Parathyroid adenoma (tissue), 2 donors: ENCODE measurements around the gene LYZL1.
"Not testable (repeated sequence)": the region's sequence is repeated elsewhere in the genome, so short reads cannot be mapped to it uniquely, and the experiment has no call there.

Experiments used
- H2AFZ ChIP-seq: fragments of 300-600 bp; sonication (generic); one replicate; pipeline ENCODE4 v1.7.0; 2017; ENCODE audit warnings: antibody characterized with exemption, mild to moderate bottlenecking
- H3K27ac ChIP-seq: fragments of 300-600 bp; sonication (generic); one replicate; pipeline ENCODE4 v1.7.0; 2017
- H3K27me3 ChIP-seq: fragments of 300-600 bp; sonication (generic); one replicate; pipeline ENCODE4 v1.7.0; 2017; ENCODE audit warnings: low read length; ENCODE audit not compliant: control insufficient read depth, insufficient read depth
- H3K36me3 ChIP-seq: fragments of 300-600 bp; sonication (generic); one replicate; pipeline ENCODE4 v1.7.0; 2017; ENCODE audit warnings: low read length; ENCODE audit not compliant: control insufficient read depth, insufficient read depth
- H3K4me1 ChIP-seq: fragments of 300-600 bp; sonication (generic); one replicate; pipeline ENCODE4 v1.7.0; 2017; ENCODE audit warnings: control low read depth
- H3K4me2 ChIP-seq: fragments of 300-600 bp; sonication (generic); one replicate; pipeline ENCODE4 v1.7.0; 2017; ENCODE audit warnings: low read length
- H3K4me3 ChIP-seq: fragments of 300-600 bp; sonication (generic); one replicate; pipeline ENCODE4 v1.7.0; 2017; ENCODE audit warnings: low read depth, low read length
- H3K79me2 ChIP-seq: fragments of 300-600 bp; sonication (generic); one replicate; pipeline ENCODE4 v1.7.0; 2017; ENCODE audit warnings: control low read depth
- H3K9ac ChIP-seq: fragments of 300-600 bp; sonication (generic); one replicate; pipeline ENCODE4 v1.7.0; 2017; ENCODE audit warnings: mild to moderate bottlenecking
- H3K9me3 ChIP-seq: fragments of 300-600 bp; sonication (generic); one replicate; pipeline ENCODE4 v1.7.0; 2017; ENCODE audit warnings: low read length; ENCODE audit not compliant: control insufficient read depth
- CTCF ChIP-seq: fragments of 300-600 bp; sonication (generic); IDR thresholded peaks from one replicate; pipeline ENCODE4 v1.7.0; 2017; ENCODE audit warnings: antibody characterized with exemption, mild to moderate bottlenecking
- donor health status: primary hyperparathyroidism.

LYZL1 gene

GRCh38 chr10:29309465-29309864 is 20.6 kb downstream of the LYZL1 start:
- Histone ChIP-seq H3K79me2 (no peaks in the 10 kb centered on the region), H3K27me3 (no peaks in the 10 kb centered on the region), H3K4me1 (peaks cover 18% of the 10 kb centered on the region), H3K9ac (no peak overlapping the region), H3K4me2 (no peak overlapping the region), H3K36me3 (no peaks in the 10 kb centered on the region), H3K4me3 (no peak overlapping the region), H3K27ac (no peak overlapping the region), H2AFZ (peak overlapping the region; percentile 82), H3K9me3 (no peaks in the 10 kb centered on the region)
- TF ChIP-seq CTCF: no peak

GRCh38 chr10:29310463-29310862 is 21.6 kb downstream of the LYZL1 start:
- Histone ChIP-seq H3K4me1 (peaks cover 12% of the 10 kb centered on the region), H2AFZ (peak overlapping the region; percentile 82), H3K27ac (peak overlapping the region; percentile 64)
- not testable (repeated sequence) for H3K79me2 ChIP-seq, H3K4me3 ChIP-seq, H3K9ac ChIP-seq, H3K36me3 ChIP-seq, H3K4me2 ChIP-seq, H3K9me3 ChIP-seq, H3K27me3 ChIP-seq

GRCh38 chr10:29313071-29313470 is 24.2 kb downstream of the LYZL1 start:
- Histone ChIP-seq H3K36me3 (no peaks in the 10 kb centered on the region), H3K79me2 (no peaks in the 10 kb centered on the region), H3K9me3 (no peaks in the 10 kb centered on the region), H2AFZ (no peak overlapping the region), H3K4me2 (no peak overlapping the region), H3K4me1 (peaks cover 26% of the 10 kb centered on the region), H3K9ac (no peak overlapping the region), H3K4me3 (no peak overlapping the region), H3K27ac (no peak overlapping the region), H3K27me3 (no peaks in the 10 kb centered on the region)
- TF ChIP-seq CTCF: no peak

- no peak for TF ChIP-seq CTCF
- Histone ChIP-seq H3K79me2 (no peaks in the 10 kb centered on the region), H3K9ac (no peak overlapping the region), H3K4me3 (no peak overlapping the region), H3K4me1 (peaks cover 32% of the 10 kb centered on the region), H3K4me2 (no peak overlapping the region), H2AFZ (no peak overlapping the region), H3K36me3 (no peaks in the 10 kb centered on the region), H3K27me3 (no peaks in the 10 kb centered on the region), H3K27ac (no peak overlapping the region), H3K9me3 (no peaks in the 10 kb centered on the region)
Observed at GRCh38 chr10:29314726-29315125, 25.9 kb downstream of the LYZL1 start.

- Histone ChIP-seq H3K9ac (no peak overlapping the region), H3K9me3 (no peaks in the 10 kb centered on the region), H3K36me3 (no peaks in the 10 kb centered on the region), H3K4me3 (no peak overlapping the region), H3K79me2 (no peaks in the 10 kb centered on the region), H2AFZ (peak overlapping the region; percentile 59), H3K4me2 (no peak overlapping the region), H3K27ac (peak overlapping the region; percentile 96), H3K4me1 (peaks cover 32% of the 10 kb centered on the region), H3K27me3 (no peaks in the 10 kb centered on the region)
- TF ChIP-seq CTCF: no peak
Observed at GRCh38 chr10:29315814-29316213, 26.9 kb downstream of the LYZL1 start.
